ENCODE data around the gene XRCC5.

XRCC5 gene

GRCh38 chr2:216151313-216152025 is 42.3 kb downstream of the XRCC5 start:
- DNase-seq (ENCODE audit: low read depth, low spot score): no peak

GRCh38 chr2:216155954-216156353 is 46.8 kb downstream of the XRCC5 start:
- DNase-seq (ENCODE audit: low read depth, low spot score): no peak

- DNase-seq (ENCODE audit: low read depth, low spot score): no peak
These were observed 47.7 kb downstream of the XRCC5 start for GRCh38 chr2:216156822-216157221.

- no peak for DNase-seq (ENCODE audit: low read depth, low spot score)
These were observed 50.0 kb downstream of the XRCC5 start for GRCh38 chr2:216159144-216159543.

GRCh38 chr2:216159646-216160045 is 50.5 kb downstream of the XRCC5 start:
- no peak for DNase-seq (ENCODE audit: low read depth, low spot score)

- DNase-seq (ENCODE audit: low read depth, low spot score): no peak
These were observed 51.6 kb downstream of the XRCC5 start for GRCh38 chr2:216160786-216161185.

GRCh38 chr2:216161967-216162366 is 52.8 kb downstream of the XRCC5 start:
- no peak for DNase-seq (ENCODE audit: low read depth, low spot score)

GRCh38 chr2:216163518-216163917 is 54.4 kb downstream of the XRCC5 start:
- no peak for DNase-seq (ENCODE audit: low read depth, low spot score)

GRCh38 chr2:216164087-216164486 is 54.9 kb downstream of the XRCC5 start:
- DNase-seq (ENCODE audit: low read depth, low spot score): no peak

GRCh38 chr2:216164576-216164975 is 55.4 kb downstream of the XRCC5 start:
- no peak for DNase-seq (ENCODE audit: low read depth, low spot score)

- DNase-seq (ENCODE audit: low read depth, low spot score): no peak
These were observed 56.6 kb downstream of the XRCC5 start for GRCh38 chr2:216165711-216166110.

- no peak for DNase-seq (ENCODE audit: low read depth, low spot score)
These were observed 59.9 kb downstream of the XRCC5 start for GRCh38 chr2:216169087-216169486.

- DNase-seq (ENCODE audit: low read depth, low spot score): no peak
These were observed 61.1 kb downstream of the XRCC5 start for GRCh38 chr2:216170076-216170763.

GRCh38 chr2:216171011-216171410 is 61.9 kb downstream of the XRCC5 start:
- no peak for DNase-seq (ENCODE audit: low read depth, low spot score)

- DNase-seq (ENCODE audit: low read depth, low spot score): no peak
These were observed 63.3 kb downstream of the XRCC5 start for GRCh38 chr2:216172493-216172892.

- DNase-seq (ENCODE audit: low read depth, low spot score): no peak
These were observed 69.9 kb downstream of the XRCC5 start for GRCh38 chr2:216179015-216179414.

GRCh38 chr2:216181351-216181750 is 72.2 kb downstream of the XRCC5 start:
- DNase-seq (ENCODE audit: low read depth, low spot score): no peak

- DNase-seq (ENCODE audit: low read depth, low spot score): no peak
These were observed 72.9 kb downstream of the XRCC5 start for GRCh38 chr2:216181953-216182461.

- DNase-seq (ENCODE audit: low read depth, low spot score): no peak
These were observed 74.3 kb downstream of the XRCC5 start for GRCh38 chr2:216183462-216183861.

GRCh38 chr2:216188559-216188850 is 79.4 kb downstream of the XRCC5 start:
- no peak for DNase-seq (ENCODE audit: low read depth, low spot score)

- DNase-seq (ENCODE audit: low read depth, low spot score): no peak
These were observed 79.8 kb downstream of the XRCC5 start for GRCh38 chr2:216188956-216189355.

- DNase-seq (ENCODE audit: low read depth, low spot score): no peak
These were observed 80.3 kb downstream of the XRCC5 start for GRCh38 chr2:216189410-216189809.

- no peak for DNase-seq (ENCODE audit: low read depth, low spot score)
These were observed 83.0 kb downstream of the XRCC5 start for GRCh38 chr2:216192181-216192580.

Data from iPS DF 19.7 (cell line).